Kidney (tissue), 14 donors: Measurements from ENCODE around the gene TICAM2. TPM values are rescaled to one million over a fixed set of nuclear protein-coding genes. Genes with fewer than 3 reads are reported as not detected.

Experiments used
- DNase-seq, 5 donors: peaks; one replicate each; pipeline ENCODE4 v3.0.0-alpha.2; 2013 to 2020
- FAIRE-seq: peaks from 2 replicates; lab custom pipeline; 2012; peaks lifted over from hg19 to GRCh38; lab: Jason Lieb, UNC
- H3K27ac ChIP-seq, 2 donors: one replicate each; pipeline ENCODE4 v1.7.0; 2013; ENCODE audit warnings: low read depth in 2 of 2, low read length in 2 of 2, inconsistent platforms in 1 of 2
- H3K27me3 ChIP-seq: one replicate; pipeline ENCODE4 v1.7.1; 2013; ENCODE audit warnings: low read length, inconsistent platforms; ENCODE audit not compliant: control insufficient read depth, insufficient read depth
- H3K36me3 ChIP-seq, 3 donors: one replicate each; pipeline versions ENCODE4 v1.7.0 to v1.7.1; 2013; ENCODE audit warnings: low read length in 3 of 3, control low read depth in 1 of 3, inconsistent platforms in 1 of 3; ENCODE audit not compliant: insufficient read depth in 3 of 3, control insufficient read depth in 2 of 3
- H3K4me1 ChIP-seq, 3 donors: one replicate each; pipeline versions ENCODE4 v1.7.0 to v1.7.1; 2013; ENCODE audit warnings: low read length in 3 of 3, inconsistent platforms in 1 of 3, low read depth in 1 of 3; ENCODE audit not compliant: control insufficient read depth in 2 of 3, insufficient read depth in 2 of 3
- H3K4me3 ChIP-seq, 3 donors: one replicate each; pipeline versions ENCODE4 v1.7.0 to v1.8.1; 2013; ENCODE audit warnings: low read length in 3 of 3, control low read depth in 1 of 3, inconsistent platforms in 1 of 3
- H3K9ac ChIP-seq, 3 donors: one replicate each; pipeline versions ENCODE4 v1.7.0 to v1.7.1; 2013; ENCODE audit warnings: low read length in 3 of 3, control low read depth in 1 of 3, inconsistent platforms in 1 of 3
- H3K9me3 ChIP-seq, 3 donors: one replicate each; pipeline versions ENCODE4 v1.7.0 to v1.7.1; 2013; ENCODE audit warnings: low read length in 3 of 3, control low read depth in 1 of 3, inconsistent platforms in 1 of 3; ENCODE audit not compliant: control insufficient read depth in 2 of 3, insufficient read depth in 1 of 3
- intact Hi-C: fragments of 100-400 bp; cut with DNase I; formaldehyde crosslinking; loops from one replicate; pipeline ENCODE4 v1.11.1; 2022
- polyA plus RNA-seq: library from polyadenylated mRNA; stranded (reverse); fragments of 350-450 nt; fragmentation: Illumina TruSeq; extraction: RNeasy Lipid Tissue Mini Kit (QIAGEN cat#74804); gene quantifications from one replicate; pipeline ENCODE4 v1.2.3, GENCODE V29; 2014; ENCODE audit warnings: low read depth, low replicate concordance; ENCODE audit not compliant: insufficient read depth
- total RNA-seq: library from RNA; stranded (reverse); fragmentation: NEBNext Ultra II Directional; extraction: Animal tissue kit (Norgen Biotek cat#: 25700); gene quantifications from one replicate; pipeline ENCODE4 v1.2.1, GENCODE V29; 2021
- TF ChIP-seq, protein P1 (sequence below): IDR thresholded peaks from 3 replicates; pipeline ENCODE4 v1.5.1; 2012; ENCODE audit warnings: mild to moderate bottlenecking, moderate library complexity, borderline replicate concordance; ENCODE audit not compliant: insufficient read depth; ENCODE audit errors: extremely low read depth
- donor health status: control.
- donor health status: control.
- donor health status: control.
- donor health status: control.
- donor health status: control.
- donor health status: DM: yes; HTN: yes; CAD: no.
- donor health status: Normal renal cell carcinoma (clear cell type).

TICAM2 gene
- total and polyA plus RNA-seq, 2 donors from 2014 or later: 2.0 to 7.6 TPM

GRCh38 chr5:115549154-115549553, 53.1 kb downstream of the TICAM2 start:
- TF ChIP-seq, protein P1, sequence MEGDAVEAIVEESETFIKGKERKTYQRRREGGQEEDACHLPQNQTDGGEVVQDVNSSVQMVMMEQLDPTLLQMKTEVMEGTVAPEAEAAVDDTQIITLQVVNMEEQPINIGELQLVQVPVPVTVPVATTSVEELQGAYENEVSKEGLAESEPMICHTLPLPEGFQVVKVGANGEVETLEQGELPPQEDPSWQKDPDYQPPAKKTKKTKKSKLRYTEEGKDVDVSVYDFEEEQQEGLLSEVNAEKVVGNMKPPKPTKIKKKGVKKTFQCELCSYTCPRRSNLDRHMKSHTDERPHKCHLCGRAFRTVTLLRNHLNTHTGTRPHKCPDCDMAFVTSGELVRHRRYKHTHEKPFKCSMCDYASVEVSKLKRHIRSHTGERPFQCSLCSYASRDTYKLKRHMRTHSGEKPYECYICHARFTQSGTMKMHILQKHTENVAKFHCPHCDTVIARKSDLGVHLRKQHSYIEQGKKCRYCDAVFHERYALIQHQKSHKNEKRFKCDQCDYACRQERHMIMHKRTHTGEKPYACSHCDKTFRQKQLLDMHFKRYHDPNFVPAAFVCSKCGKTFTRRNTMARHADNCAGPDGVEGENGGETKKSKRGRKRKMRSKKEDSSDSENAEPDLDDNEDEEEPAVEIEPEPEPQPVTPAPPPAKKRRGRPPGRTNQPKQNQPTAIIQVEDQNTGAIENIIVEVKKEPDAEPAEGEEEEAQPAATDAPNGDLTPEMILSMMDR: no peak
- FAIRE-seq (no peak), DNase-seq (no peak)
- Histone ChIP-seq H3K9ac (no peak overlapping the region), H3K4me3 (no peak overlapping the region), H3K27me3 (no peaks in the 10 kb centered on the region), H3K9me3 (peaks cover 0 to 7% (median 2%) of the 10 kb centered on the region in 3 donors), H3K27ac (no peak overlapping the region), H3K36me3 (no peaks in the 10 kb centered on the region), H3K4me1 (no peaks in the 10 kb centered on the region)
- intact Hi-C loops: no loop called here

DNA sequence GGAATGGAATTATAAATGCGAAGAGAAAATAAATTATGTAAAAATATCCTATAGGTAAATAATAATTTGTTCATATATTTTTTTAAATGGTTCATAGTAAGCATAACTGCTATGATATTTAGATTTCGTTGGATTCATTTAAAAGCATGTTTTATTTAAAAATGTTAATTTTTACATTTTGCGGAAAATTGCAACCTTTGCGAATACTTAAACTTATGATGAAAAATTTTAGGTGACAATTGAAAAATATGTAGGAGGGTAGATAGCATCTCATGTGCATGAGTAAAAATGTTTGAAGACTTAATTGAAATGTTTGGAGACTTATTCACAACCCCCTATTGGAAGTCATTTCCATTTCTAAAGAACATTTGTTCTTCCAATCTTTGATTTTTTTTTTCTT, 53.6 kb downstream of the TICAM2 start:
- no peak overlapping the region for H3K9ac ChIP-seq
- no peak for DNase-seq
- H3K27ac ChIP-seq: no peak overlapping the region
- no peak overlapping the region for H3K4me3 ChIP-seq
- no peaks in the 10 kb centered on the region for H3K4me1 ChIP-seq
- TF ChIP-seq, protein P1: no peak
- H3K9me3 ChIP-seq: peaks cover 0 to 7% (median 2%) of the 10 kb centered on the region in 3 donors
- FAIRE-seq: no peak
- H3K36me3 ChIP-seq: no peaks in the 10 kb centered on the region
- intact Hi-C loops: no loop called here
- no peaks in the 10 kb centered on the region for H3K27me3 ChIP-seq

DNA sequence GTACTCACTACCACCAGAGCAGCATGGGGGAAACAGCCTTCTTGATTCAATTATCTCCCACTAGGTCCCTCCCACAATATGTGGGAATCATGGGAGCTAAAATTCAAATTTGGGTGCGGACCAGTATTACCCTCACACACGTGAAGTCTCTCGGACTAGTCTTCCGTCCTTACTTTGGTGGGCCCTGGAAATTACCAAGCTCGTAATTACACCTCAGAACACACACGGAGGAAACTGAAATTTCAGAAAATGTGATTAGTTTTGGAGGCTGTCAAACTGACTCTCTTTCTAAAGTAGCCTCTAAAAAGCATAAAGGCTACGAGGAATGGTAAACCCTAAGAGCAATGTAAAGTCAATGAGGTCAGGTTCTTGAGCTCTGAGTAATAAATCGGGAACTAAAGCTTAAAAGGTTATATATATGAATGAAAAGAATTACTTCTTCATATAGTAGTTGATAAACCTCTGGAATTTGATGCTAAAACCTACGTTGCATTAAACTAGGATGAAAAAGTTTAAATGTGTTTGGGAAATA, 56.9 kb downstream of the TICAM2 start:
- intact Hi-C loops: no loop called here

More for the DNA sequence above, 56.9 kb downstream of the TICAM2 start:
- DNase-seq: no peak
- H3K27ac ChIP-seq: peak overlapping the region in 1 of 2 donors; percentile 41
- TF ChIP-seq, protein P1: no peak
- no peaks in the 10 kb centered on the region for H3K27me3 ChIP-seq
- FAIRE-seq: no peak
- peak overlapping the region; percentile 54 to 66 (median 56) for H3K4me3 ChIP-seq
- peaks cover 0 to 7% (median 2%) of the 10 kb centered on the region in 3 donors for H3K9me3 ChIP-seq
- H3K36me3 ChIP-seq: no peaks in the 10 kb centered on the region
- peaks cover 0 to 5% (median 5%) of the 10 kb centered on the region in 3 donors for H3K4me1 ChIP-seq
- H3K9ac ChIP-seq: peak overlapping the region in 1 of 3 donors; percentile 22
